ENCODE measurements around the gene MMD2.

DNA sequence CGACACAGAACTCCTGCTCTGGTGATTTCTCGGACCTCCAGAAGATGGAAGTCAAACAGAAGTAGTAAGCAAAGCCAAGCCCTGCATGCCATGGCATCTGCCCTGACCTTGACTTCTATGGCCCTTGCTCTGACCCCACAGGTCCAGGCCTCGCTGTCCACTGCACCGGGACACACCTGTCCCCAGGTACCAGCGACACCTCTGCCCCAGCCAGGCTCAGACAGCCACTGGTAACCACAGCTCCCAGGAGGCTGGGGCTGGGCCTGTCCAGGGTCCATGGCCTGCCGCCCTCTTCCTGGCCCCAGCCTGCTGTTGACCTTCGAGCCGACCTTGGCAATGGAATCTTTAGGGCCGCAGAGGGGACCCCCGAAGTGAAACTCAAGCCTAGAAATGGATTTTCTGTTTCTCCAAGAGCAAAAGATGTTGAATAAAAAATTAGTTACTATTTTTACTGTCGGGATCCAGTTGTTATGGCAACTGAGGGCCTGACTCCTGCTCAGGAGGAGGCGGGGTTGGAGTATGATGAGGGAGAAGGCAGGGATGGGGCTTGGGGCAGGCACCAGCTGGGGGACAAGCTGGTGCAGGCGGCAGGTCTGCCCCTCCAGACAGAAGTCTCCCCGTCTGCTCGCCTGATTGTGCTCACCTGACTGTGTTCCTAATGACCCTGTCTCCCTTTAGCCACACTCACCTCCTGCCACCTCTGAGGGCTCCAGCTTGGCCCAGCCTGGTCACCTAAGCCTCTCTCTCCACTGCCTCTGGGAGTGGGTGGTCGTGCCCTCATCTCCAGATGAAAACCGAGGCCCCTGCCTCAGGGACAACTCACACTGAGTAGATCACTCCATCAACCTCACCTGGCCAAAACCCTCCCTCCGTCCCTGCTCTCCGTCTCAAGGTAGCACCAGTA, 4.1 kb upstream of the MMD2 start:
- TF ChIP-seq, protein P1, sequence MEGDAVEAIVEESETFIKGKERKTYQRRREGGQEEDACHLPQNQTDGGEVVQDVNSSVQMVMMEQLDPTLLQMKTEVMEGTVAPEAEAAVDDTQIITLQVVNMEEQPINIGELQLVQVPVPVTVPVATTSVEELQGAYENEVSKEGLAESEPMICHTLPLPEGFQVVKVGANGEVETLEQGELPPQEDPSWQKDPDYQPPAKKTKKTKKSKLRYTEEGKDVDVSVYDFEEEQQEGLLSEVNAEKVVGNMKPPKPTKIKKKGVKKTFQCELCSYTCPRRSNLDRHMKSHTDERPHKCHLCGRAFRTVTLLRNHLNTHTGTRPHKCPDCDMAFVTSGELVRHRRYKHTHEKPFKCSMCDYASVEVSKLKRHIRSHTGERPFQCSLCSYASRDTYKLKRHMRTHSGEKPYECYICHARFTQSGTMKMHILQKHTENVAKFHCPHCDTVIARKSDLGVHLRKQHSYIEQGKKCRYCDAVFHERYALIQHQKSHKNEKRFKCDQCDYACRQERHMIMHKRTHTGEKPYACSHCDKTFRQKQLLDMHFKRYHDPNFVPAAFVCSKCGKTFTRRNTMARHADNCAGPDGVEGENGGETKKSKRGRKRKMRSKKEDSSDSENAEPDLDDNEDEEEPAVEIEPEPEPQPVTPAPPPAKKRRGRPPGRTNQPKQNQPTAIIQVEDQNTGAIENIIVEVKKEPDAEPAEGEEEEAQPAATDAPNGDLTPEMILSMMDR (conservative IDR thresholded peaks at IDR 0.05), result no peak
- TF ChIP-seq ZFX (IDR thresholded peaks at IDR 0.05), result no peak
